Lung (tissue), 12 donors: ENCODE data around the gene ABCD2. TPM values are rescaled to one million over a fixed set of nuclear protein-coding genes. Genes with fewer than 3 reads are reported as not detected.

ENCODE experiments used
- ATAC-seq: fragments of 200-7000 bp; cut with Tn5 transposase; one replicate; pipeline ENCODE4 v1.9.1; 2020; ENCODE audit warnings: moderate number of reproducible peaks; ENCODE audit not compliant: insufficient read depth, low FRiP score
- DNase-seq, 3 donors: peaks; one replicate each; pipeline ENCODE4 v3.0.0-alpha.2; 2013 to 2017
- H3K27ac ChIP-seq, 2 donors: one replicate each; pipeline ENCODE4 v1.5.1; 2013; ENCODE audit warnings: mild to moderate bottlenecking in 2 of 2, moderate library complexity in 2 of 2, control low read depth in 1 of 2, inconsistent platforms in 1 of 2, low read depth in 1 of 2, low read length in 1 of 2
- H3K27me3 ChIP-seq, 3 donors: one replicate each; pipeline ENCODE4 v1.5.1; 2013; ENCODE audit warnings: low read length in 2 of 3; ENCODE audit not compliant: control insufficient read depth in 3 of 3, insufficient read depth in 3 of 3
- H3K36me3 ChIP-seq, 4 donors: one replicate each; pipeline ENCODE4 v1.5.1; 2013; ENCODE audit warnings: low read length in 4 of 4, mild to moderate bottlenecking in 1 of 4, moderate library complexity in 1 of 4; ENCODE audit not compliant: control insufficient read depth in 4 of 4, insufficient read depth in 4 of 4
- H3K4me1 ChIP-seq, 5 donors: one replicate each; pipeline ENCODE4 v1.5.1; 2013; ENCODE audit warnings: low read length in 5 of 5, mild to moderate bottlenecking in 2 of 5, moderate library complexity in 1 of 5; ENCODE audit not compliant: control insufficient read depth in 5 of 5, insufficient read depth in 5 of 5
- H3K4me3 ChIP-seq: one replicate; pipeline ENCODE4 v1.5.1; 2013; ENCODE audit warnings: mild to moderate bottlenecking, control low read depth, moderate library complexity
- H3K9ac ChIP-seq, 2 donors: one replicate each; pipeline ENCODE4 v1.5.1; 2013; ENCODE audit warnings: low read length in 2 of 2, control low read depth in 1 of 2; ENCODE audit not compliant: insufficient read depth in 1 of 2
- H3K9me3 ChIP-seq, 4 donors: one replicate each; pipeline ENCODE4 v1.5.1; 2013; ENCODE audit warnings: low read length in 3 of 4, mild to moderate bottlenecking in 1 of 4, moderate library complexity in 1 of 4; ENCODE audit not compliant: control insufficient read depth in 4 of 4, insufficient read depth in 3 of 4
- whole genome bisulfite sequencing, 2 donors: extraction: QIAGEN DNeasy Blood & Tissue Kit; methylation state at CpG; one replicate each; pipeline ENCODE4 v1.1.7; 2013; 5-methylcytosine and 5-hydroxymethylcytosine counted together
- polyA plus RNA-seq, 2 donors: library from polyadenylated mRNA; stranded (reverse); fragments of 200-250 nt; gene quantifications; one replicate each; pipeline ENCODE4 v1.2.1, GENCODE V29; 2013
- total RNA-seq, 2 donors: library from RNA; depleted of rRNA in 1 of 2; stranded (reverse); fragments of >200 nt in 1 of 2; gene quantifications; one replicate each; pipeline ENCODE4 v1.2.1, GENCODE V29; 2014 to 2021
- TF ChIP-seq, protein P1 (sequence below): IDR thresholded peaks from 2 replicates; pipeline ENCODE4 v1.5.1; 2012; ENCODE audit warnings: mild to moderate bottlenecking; ENCODE audit errors: control extremely low read depth, extremely low read depth
- donor health status: control.
- donor health status: control.
- donor health status: Bipolar disorder and iron deficiency.
- donor health status: healthy.
- donor health status: DM: yes; HTN: yes; CAD: no.

The ABCD2 gene
- total and polyA plus RNA-seq, 4 donors: 0.13 to 1.1 (median 0.47) TPM

DNA sequence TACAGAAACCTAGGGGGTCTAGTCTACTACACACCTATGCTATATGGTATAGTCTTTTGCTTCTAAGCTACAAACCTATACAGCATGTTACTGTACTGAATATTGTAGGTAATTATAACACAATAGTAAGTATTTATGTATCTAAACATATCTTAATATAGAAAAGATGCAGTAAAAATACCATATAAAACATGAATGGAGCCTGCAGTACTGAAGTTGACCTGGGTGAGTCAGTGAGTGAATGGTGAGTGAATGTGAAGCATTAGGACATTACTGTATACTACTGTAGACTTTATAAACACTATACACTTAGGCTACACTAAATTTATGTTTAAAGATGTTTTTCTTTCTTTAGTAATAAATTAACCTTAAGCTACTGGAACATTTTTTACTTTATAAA, 13.1 kb upstream of the ABCD2 start:
- Histone ChIP-seq H3K9ac (no peak overlapping the region), H3K4me1 (no peaks in the 10 kb centered on the region), H3K27me3 (no peaks in the 10 kb centered on the region), H3K36me3 (no peaks in the 10 kb centered on the region), H3K9me3 (no peaks in the 10 kb centered on the region), H3K4me3 (no peak overlapping the region), H3K27ac (no peak overlapping the region)
- TF ChIP-seq, protein P1, sequence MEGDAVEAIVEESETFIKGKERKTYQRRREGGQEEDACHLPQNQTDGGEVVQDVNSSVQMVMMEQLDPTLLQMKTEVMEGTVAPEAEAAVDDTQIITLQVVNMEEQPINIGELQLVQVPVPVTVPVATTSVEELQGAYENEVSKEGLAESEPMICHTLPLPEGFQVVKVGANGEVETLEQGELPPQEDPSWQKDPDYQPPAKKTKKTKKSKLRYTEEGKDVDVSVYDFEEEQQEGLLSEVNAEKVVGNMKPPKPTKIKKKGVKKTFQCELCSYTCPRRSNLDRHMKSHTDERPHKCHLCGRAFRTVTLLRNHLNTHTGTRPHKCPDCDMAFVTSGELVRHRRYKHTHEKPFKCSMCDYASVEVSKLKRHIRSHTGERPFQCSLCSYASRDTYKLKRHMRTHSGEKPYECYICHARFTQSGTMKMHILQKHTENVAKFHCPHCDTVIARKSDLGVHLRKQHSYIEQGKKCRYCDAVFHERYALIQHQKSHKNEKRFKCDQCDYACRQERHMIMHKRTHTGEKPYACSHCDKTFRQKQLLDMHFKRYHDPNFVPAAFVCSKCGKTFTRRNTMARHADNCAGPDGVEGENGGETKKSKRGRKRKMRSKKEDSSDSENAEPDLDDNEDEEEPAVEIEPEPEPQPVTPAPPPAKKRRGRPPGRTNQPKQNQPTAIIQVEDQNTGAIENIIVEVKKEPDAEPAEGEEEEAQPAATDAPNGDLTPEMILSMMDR: no peak
- ATAC-seq: no peak
- DNase-seq: no peak

DNA sequence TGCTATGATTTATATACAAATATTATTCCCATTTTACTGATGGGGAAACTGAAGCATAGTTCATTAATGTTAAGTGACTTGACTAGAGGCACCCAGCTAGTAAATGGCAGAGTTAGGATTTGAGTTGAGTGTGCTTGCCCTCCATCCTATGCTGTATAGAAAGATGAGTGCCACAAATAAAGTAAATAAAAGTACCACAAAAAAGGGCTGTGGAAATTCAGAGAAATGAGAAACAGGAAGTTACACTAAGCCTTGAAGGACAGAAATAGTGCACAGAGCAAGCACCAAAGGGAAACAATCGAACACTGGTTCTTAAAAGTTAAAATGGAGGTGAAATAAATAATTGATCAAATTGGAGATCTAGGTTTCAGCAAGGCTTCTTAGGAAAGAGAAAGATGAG, 9.2 kb upstream of the ABCD2 start:
- no peak for DNase-seq
- Histone ChIP-seq H3K9ac (no peak overlapping the region), H3K4me3 (no peak overlapping the region), H3K27me3 (no peaks in the 10 kb centered on the region), H3K4me1 (no peaks in the 10 kb centered on the region), H3K27ac (no peak overlapping the region), H3K9me3 (no peaks in the 10 kb centered on the region), H3K36me3 (no peaks in the 10 kb centered on the region)
- ATAC-seq: no peak
- WGBS, 2 donors: 26 to 43% methylated on average over 1 of the region's 1 CpG
- TF ChIP-seq, protein P1: no peak

DNA sequence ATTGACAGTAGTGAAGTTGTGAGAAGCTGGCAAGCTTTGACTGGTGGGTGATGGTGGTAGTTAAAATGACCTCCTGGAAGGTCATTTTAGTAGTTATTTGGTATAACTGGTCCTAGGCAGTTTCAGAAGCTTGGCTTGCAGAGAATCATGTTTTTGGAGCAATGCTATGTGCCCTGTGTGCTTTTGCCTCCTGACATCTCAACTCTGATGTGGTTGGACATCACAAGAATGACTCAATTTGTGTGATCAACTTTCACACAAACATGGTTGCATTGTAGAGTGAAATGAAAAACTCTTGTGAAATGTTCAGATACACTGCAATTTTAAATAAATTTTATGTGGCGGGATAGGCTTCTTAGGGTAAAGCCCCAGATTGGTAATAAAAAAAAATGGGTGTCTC, 8.3 kb upstream of the ABCD2 start:
- 83 to 100% methylated on average over 1 of the region's 1 CpG for WGBS, 2 donors
- Histone ChIP-seq H3K36me3 (no peaks in the 10 kb centered on the region), H3K4me1 (no peaks in the 10 kb centered on the region), H3K9ac (no peak overlapping the region), H3K9me3 (no peaks in the 10 kb centered on the region), H3K4me3 (no peak overlapping the region), H3K27me3 (no peaks in the 10 kb centered on the region), H3K27ac (no peak overlapping the region)
- TF ChIP-seq, protein P1: no peak
- ATAC-seq: no peak
- no peak for DNase-seq

DNA sequence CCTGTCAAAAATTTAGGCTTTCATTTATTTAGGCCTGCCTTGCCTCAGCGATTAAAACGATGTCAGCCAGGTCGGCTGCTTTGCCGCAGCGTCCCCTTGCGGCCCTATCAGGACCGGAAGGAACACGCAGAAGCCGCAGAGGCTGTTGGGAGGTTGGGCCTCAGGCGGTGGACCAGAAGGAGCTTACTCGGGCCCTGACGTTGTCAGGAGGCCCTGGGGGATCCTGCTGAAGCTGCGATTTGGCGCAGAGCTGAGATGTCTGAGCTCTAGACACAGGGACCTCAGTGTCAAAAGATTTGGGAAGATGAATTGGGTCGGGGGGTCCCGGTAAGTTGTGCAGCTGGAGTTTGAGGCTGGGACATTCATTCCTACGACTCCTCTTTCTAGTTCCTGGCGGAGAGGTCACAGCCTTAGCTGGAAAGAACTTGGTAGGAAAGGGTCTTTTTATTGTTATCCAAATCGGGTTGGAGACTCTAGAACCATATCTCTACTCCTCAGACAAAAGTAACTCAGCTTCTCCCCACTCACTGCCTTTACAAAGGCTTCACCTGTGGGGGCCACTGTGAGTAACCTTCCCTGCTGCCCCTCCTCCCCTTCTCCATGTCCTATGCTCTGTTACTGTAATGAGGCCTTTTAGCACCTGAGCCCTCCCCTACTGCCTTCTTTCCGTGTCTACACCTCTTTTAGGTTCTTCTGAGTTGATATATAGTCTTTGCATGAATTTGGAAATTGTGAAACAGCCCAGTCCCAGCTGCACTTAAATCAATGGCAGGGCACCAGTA, 6.6 kb upstream of the ABCD2 start:
- ATAC-seq (no peak), DNase-seq (no peak)
- no peaks in the 10 kb centered on the region for H3K9me3 ChIP-seq
- TF ChIP-seq, protein P1: no peak
- no peak overlapping the region for H3K9ac ChIP-seq
- H3K36me3 ChIP-seq: no peaks in the 10 kb centered on the region
- no peaks in the 10 kb centered on the region for H3K27me3 ChIP-seq
- no peak overlapping the region for H3K4me3 ChIP-seq
- H3K4me1 ChIP-seq: no peaks in the 10 kb centered on the region
- 90 to 91% methylated on average over 20 of the region's 20 CpGs for WGBS, 2 donors
- no peak overlapping the region for H3K27ac ChIP-seq
